Activated naive CD8-positive, alpha-beta T cell treated with anti-CD3 and anti-CD28 coated beads, Interleukin-2, amount 50 U/mL, for 24 hours (primary cell): ENCODE measurements around the gene PACRG.

ENCODE experiments used
- ATAC-seq: fragments of 150-1000 bp; cut with Tn5 transposase; one replicate; pipeline ENCODE4 v1.10.0; 2021
- DNase-seq: peaks from one replicate; pipeline ENCODE4 v3.0.0; 2021
- H3K27ac Mint-ChIP-seq: one replicate; pipeline ENCODE4 v1.8.0; 2021; ENCODE audit warnings: mild to moderate bottlenecking, mixed read lengths
- H3K27me3 Mint-ChIP-seq: one replicate; pipeline ENCODE4 v1.8.0; 2021; ENCODE audit warnings: mixed read lengths
- H3K36me3 Mint-ChIP-seq: one replicate; pipeline ENCODE4 v1.8.0; 2021; ENCODE audit warnings: low read depth, mixed read lengths
- H3K4me1 Mint-ChIP-seq: one replicate; pipeline ENCODE4 v1.8.0; 2021; ENCODE audit warnings: mixed read lengths
- H3K4me3 Mint-ChIP-seq: one replicate; pipeline ENCODE4 v1.8.0; 2021; ENCODE audit warnings: mild to moderate bottlenecking, moderate library complexity, mixed read lengths
- H3K9me3 Mint-ChIP-seq: one replicate; pipeline ENCODE4 v1.8.0; 2021; ENCODE audit warnings: mixed read lengths

PACRG gene

DNA sequence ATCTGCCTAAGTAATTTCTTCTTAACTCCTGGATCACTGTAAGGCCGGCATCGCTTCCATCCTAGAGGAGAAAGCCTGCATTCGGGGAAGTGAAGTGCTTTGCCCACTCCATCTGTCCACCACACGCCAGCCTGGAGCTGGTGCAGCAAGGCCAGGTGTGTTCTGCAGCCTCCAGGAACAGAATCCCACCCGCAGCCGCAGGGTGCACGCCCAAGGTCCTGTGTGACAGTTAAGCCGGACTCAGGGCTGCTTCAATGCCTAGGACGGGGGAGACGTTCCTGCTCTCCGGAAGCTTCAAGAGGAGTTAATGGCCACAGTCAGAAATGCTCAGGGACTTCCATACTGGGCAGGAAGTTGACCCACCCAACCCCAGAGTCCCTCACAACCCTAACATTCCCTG, 600.6 kb downstream of the PACRG start:
- Mint-ChIP-seq H3K4me3 (no peak overlapping the region), H3K36me3 (no peaks in the 10 kb centered on the region)
- DNase-seq, result no peak

DNA sequence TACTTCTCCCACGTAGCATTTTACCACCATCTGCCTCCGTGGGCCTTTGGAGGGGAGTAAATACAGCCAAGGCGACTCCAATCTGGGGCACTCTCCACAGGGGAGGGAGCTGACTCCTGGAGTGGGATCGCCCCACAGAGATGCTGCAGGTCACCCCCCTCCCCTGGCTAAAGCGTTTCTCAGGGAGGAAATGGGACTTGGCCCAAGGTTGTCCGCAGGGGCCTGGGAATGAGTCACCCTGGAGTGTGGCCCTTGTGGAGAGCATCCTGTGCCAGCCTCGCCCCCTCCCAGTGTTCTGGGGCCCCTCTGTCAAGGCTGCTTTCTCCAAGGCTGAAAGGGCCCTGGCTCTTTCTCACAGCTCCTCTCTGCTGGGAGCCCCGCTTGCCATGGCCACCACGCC, 602.2 kb downstream of the PACRG start:
- Mint-ChIP-seq H3K4me3 (no peak overlapping the region), H3K4me1 (no peaks in the 10 kb centered on the region), H3K27ac (no peak overlapping the region), H3K36me3 (no peaks in the 10 kb centered on the region), H3K27me3 (peaks cover 4% of the 10 kb centered on the region), H3K9me3 (no peaks in the 10 kb centered on the region)
- ATAC-seq (no peak), DNase-seq (no peak)

More for the DNA sequence above, 600.6 kb downstream of the PACRG start:
- Mint-ChIP-seq H3K27ac (no peak overlapping the region), H3K9me3 (no peaks in the 10 kb centered on the region), H3K27me3 (peaks cover 2% of the 10 kb centered on the region), H3K4me1 (no peaks in the 10 kb centered on the region)
- ATAC-seq, result no peak

DNA sequence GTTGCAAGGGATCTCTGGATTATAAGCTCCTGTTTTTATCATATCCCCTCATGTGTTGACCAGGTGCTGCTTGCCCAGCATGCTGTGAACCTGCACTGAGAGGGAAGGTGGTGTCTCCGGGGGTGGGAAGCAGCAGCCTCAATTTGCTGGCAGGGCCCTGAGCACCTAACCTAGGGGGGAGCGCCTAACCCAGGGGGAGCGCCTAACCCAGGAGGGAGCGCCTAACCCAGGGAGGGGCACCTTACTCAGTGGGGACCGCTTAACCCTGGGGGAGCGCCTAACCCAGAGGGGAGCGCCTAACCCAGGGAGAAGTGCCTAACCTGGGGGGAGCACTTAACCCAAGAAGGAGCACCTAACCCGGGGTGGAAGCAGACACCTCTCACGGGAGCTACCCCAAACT, 603.5 kb downstream of the PACRG start:
- ATAC-seq (no peak), DNase-seq (no peak)
- H3K27me3 Mint-ChIP-seq, result peaks cover 5% of the 10 kb centered on the region
- H3K4me1 Mint-ChIP-seq, result no peaks in the 10 kb centered on the region
- H3K9me3 Mint-ChIP-seq, result no peaks in the 10 kb centered on the region
- no peak overlapping the region for H3K27ac Mint-ChIP-seq
- H3K36me3 Mint-ChIP-seq, result no peaks in the 10 kb centered on the region
- no peak overlapping the region for H3K4me3 Mint-ChIP-seq

DNA sequence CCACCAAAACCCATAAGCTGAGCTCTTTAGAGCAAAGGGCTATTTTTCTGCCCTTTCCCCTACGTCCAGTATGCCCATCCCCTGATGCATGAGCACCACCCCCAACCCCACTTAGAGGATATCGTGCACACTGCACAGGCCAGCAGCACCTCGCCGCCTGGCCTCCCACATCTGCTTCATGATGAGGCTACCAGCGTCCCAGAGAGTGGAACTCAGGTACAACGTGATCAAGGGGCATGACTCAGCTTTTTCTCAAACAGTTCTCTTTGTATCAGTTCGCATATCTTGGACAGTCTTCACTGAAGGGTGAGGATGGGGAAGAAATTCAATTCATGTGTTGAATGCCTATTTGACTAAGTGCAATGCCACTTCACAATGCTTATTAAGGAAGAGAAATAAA, 604.8 kb downstream of the PACRG start:
- H3K36me3 Mint-ChIP-seq, result no peaks in the 10 kb centered on the region
- no peak for ATAC-seq
- H3K27ac Mint-ChIP-seq, result no peak overlapping the region
- no peak for DNase-seq
- H3K9me3 Mint-ChIP-seq, result no peaks in the 10 kb centered on the region
- no peak overlapping the region for H3K4me3 Mint-ChIP-seq
- peaks cover 8% of the 10 kb centered on the region for H3K27me3 Mint-ChIP-seq
- H3K4me1 Mint-ChIP-seq, result no peaks in the 10 kb centered on the region

DNA sequence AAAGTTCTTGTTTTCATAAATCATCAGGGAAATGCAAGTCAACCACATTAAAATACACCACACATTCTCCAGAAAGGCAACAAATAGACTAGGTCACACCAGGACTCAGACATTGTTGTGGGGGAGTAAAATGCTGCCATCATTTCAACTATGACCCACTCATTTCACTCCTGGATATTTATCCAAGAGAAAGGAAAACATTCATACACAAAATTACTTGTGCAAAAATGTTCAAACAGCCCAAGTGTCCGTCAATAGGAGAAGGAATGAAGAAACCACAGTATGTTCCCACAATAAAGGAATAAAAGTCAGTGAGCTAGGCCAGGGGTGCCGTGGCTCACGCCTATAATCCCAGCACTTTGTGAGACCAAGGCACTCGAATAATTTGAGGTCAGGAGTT, 605.3 kb downstream of the PACRG start:
- no peak overlapping the region for H3K4me3 Mint-ChIP-seq

DNA sequence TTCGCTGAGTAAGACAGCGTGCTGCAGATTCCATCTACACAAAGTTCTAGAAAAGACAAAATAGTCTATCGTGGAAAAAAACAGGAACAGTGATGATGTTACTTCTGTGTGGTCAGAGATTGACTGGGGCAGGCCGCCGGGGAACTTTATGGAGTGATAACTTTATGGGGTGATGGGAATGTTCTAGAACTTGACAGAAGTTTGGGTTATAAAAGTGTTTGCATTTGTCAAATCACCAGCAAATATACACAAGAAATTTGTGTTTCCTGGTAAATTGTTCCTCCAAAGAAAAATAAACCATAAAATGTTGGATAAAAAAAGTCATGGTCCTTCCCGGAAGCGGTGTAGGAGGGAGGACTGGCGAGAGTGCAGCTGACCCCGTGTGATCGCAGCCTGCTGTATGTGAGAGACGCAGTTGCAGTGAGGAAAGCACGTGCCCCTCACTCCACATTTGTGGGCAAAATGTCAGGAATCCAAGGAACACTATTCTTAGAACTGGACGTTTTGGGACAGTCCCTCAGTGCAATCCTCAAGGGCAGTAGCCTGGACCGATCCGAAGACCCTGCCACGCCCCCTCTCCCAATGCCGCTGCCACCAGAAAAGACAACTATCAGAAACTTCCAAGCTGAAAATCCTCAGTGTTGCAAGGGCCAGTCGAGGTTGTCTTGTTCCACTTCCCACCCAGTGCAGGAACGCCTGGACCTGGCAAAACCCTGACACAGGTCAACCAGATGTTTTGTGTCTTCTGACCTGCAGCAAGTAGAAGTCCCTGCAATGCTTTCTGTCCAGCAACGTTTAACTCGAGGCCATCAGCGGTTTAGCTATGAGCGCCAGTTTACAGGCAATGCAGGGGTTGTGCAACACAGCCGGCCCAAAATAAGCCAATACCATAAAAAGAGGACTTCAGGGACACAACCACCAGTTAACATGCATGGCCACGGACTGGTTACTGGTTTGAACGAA, 606.2 kb downstream of the PACRG start:
- H3K27me3 Mint-ChIP-seq, result peaks cover 8% of the 10 kb centered on the region
- H3K4me3 Mint-ChIP-seq, result no peak overlapping the region
- no peaks in the 10 kb centered on the region for H3K36me3 Mint-ChIP-seq
- H3K27ac Mint-ChIP-seq, result no peak overlapping the region
- no peaks in the 10 kb centered on the region for H3K9me3 Mint-ChIP-seq
- ATAC-seq, result no peak
- no peak for DNase-seq
- H3K4me1 Mint-ChIP-seq, result no peaks in the 10 kb centered on the region

More for the DNA sequence above, 605.3 kb downstream of the PACRG start:
- H3K36me3 Mint-ChIP-seq, result no peaks in the 10 kb centered on the region
- H3K27ac Mint-ChIP-seq, result no peak overlapping the region
- H3K4me1 Mint-ChIP-seq, result no peaks in the 10 kb centered on the region
- H3K9me3 Mint-ChIP-seq, result no peaks in the 10 kb centered on the region
- no peak for ATAC-seq
- H3K27me3 Mint-ChIP-seq, result peaks cover 8% of the 10 kb centered on the region
- DNase-seq, result no peak

DNA sequence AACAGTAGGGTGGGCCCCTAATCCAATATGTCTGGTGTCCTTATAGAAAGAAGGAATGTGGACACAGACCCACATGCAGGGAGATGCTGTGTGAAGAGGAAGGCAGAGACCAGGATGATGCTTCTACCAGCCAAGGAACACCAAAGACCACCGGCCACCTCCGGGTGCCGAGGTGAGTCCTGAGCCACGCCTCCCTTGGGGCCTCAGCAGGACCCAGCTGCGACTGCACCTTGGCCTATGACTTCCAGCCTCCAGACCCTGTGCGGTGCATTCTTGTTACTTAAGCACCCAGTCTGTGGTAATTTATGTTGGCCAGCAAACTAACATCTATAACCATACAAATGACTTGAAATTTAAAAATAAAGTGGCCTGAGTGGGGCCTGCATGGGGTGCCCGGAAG, 607.3 kb downstream of the PACRG start:
- Mint-ChIP-seq H3K27ac (no peak overlapping the region), H3K36me3 (no peaks in the 10 kb centered on the region), H3K27me3 (peaks cover 8% of the 10 kb centered on the region), H3K4me1 (no peaks in the 10 kb centered on the region), H3K9me3 (no peaks in the 10 kb centered on the region), H3K4me3 (no peak overlapping the region)
- ATAC-seq (no peak), DNase-seq (no peak)

DNA sequence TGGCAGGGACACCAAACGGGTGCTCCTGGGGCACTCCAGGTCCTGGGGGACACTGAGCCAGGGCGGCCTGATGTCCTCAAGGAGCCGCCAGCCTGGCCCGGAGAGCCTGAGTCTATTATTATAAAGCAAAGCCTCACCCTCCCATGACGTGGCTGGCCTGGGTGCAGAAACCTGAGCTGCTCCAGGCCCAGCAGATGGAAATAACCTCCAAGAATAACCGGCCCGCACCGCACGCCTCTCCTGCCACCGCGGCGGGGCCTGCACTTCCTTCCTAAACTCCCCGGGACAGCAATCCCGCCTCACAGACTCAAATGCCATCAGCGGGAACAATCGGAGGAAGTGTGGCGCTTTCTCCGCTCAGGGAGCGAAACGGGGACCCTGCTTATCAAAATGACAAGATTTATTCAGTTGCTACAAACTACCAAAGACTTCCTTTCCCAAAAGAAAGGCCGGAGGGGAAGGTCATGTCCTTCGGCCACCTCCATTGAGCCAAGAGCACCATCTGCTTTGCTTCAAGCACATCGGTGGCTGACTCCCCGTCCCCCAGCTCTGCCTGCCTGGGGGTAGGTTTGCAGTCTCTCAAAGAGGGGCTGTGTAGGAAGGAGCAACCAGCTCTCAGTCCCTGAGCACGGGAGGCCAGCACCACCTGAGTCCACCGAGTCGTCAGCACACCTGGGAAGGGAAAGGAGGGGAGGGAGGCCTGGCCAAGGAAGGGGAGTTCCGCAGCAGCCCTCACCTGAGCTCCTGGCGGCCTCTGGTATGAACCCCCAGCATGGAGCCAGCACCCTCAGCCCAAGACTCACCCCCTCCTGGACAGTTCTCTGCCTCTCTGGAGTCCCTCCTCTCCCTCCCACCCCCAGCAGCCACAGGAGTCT, 608.1 kb downstream of the PACRG start:
- ATAC-seq, result no peak
- Mint-ChIP-seq H3K4me1 (no peaks in the 10 kb centered on the region), H3K27ac (no peak overlapping the region)

DNA sequence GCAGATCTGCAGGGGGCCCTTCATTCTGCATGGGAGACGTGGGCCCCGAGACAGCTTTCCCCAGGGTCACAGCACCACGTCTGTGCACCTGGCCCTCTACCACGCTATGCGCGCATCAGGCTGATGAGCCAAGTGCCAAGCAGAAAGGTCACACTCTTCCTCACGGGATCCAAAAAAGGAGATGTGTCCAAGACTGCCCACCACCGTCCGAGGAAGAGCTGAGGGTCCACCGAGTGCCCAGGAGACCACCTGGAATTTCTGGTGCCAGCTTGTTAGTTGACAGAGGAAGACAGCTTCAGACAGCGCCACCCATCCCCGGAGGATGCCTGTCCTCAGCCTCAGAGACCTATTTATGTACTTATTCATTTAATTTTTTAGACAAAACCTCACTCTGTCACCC, 609.2 kb downstream of the PACRG start:
- ATAC-seq (no peak), DNase-seq (no peak)
- Mint-ChIP-seq H3K4me1 (no peaks in the 10 kb centered on the region), H3K36me3 (no peaks in the 10 kb centered on the region), H3K4me3 (no peak overlapping the region), H3K27ac (no peak overlapping the region), H3K27me3 (peaks cover 8% of the 10 kb centered on the region), H3K9me3 (no peaks in the 10 kb centered on the region)

More for the DNA sequence above, 608.1 kb downstream of the PACRG start:
- H3K27me3 Mint-ChIP-seq, result peaks cover 8% of the 10 kb centered on the region
- no peak overlapping the region for H3K4me3 Mint-ChIP-seq
- no peak for DNase-seq
- no peaks in the 10 kb centered on the region for H3K36me3 Mint-ChIP-seq
- no peaks in the 10 kb centered on the region for H3K9me3 Mint-ChIP-seq

DNA sequence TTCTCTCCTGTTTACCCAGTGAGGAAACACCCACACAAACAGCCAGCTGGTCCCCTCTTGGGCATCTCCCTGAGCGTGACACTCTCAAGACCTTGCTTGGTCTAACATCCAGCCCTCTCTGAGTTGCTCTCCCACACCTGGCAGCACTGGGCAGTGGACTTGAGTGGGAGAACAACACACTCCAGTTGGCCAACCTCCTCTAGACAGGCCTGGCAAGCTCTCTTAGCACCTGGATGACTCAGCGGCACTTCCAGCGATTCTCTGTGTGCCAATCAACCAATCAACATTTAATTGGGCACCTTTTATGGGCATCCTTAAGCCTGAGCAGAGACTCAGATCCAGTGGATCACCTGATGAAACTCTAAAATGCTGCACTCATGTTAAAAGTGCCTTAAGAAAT, 610.2 kb downstream of the PACRG start:
- DNase-seq, result no peak
- ATAC-seq, result no peak
- no peak overlapping the region for H3K27ac Mint-ChIP-seq
- H3K27me3 Mint-ChIP-seq, result peaks cover 8% of the 10 kb centered on the region
- H3K36me3 Mint-ChIP-seq, result no peaks in the 10 kb centered on the region
- H3K4me1 Mint-ChIP-seq, result no peaks in the 10 kb centered on the region
- no peak overlapping the region for H3K4me3 Mint-ChIP-seq
- H3K9me3 Mint-ChIP-seq, result no peaks in the 10 kb centered on the region

DNA sequence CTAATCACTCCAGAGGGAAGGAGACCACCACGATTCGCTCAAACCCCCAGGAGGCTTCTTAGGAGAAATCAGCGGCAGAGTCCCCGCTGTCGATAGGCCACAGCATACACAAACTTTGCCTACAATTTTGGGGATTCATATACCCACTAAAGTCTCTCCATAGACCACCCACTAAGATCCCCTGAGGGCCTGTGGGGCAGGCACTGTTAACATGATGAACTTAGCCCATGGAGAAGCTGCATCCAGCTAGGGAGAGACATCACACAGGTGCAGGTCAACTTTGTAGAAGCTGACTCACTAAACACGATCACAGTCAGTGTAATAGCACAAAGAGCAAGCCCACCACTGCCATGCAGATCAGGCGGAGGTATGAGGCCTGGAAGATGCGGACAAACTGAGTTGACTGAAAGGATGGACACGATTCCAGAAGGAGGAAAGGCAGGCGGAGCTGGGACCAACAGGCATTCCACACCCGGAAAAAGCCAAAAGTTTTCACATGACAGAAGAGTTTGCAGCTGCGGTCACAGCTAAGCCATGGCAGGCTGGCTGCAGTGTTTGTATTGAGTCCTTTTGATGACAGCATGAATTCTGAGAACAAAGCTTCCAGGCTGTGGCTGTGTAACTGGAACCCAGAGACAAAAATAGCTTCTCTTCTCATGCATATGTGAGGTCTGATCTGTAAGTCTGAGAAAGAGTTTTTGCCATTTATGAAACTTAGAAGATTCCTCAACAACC, 611.1 kb downstream of the PACRG start:
- H3K27me3 Mint-ChIP-seq, result peaks cover 8% of the 10 kb centered on the region
- H3K27ac Mint-ChIP-seq, result no peak overlapping the region
- no peaks in the 10 kb centered on the region for H3K9me3 Mint-ChIP-seq
- ATAC-seq, result no peak
- H3K36me3 Mint-ChIP-seq, result no peaks in the 10 kb centered on the region
- no peaks in the 10 kb centered on the region for H3K4me1 Mint-ChIP-seq
- H3K4me3 Mint-ChIP-seq, result no peak overlapping the region
- no peak for DNase-seq

DNA sequence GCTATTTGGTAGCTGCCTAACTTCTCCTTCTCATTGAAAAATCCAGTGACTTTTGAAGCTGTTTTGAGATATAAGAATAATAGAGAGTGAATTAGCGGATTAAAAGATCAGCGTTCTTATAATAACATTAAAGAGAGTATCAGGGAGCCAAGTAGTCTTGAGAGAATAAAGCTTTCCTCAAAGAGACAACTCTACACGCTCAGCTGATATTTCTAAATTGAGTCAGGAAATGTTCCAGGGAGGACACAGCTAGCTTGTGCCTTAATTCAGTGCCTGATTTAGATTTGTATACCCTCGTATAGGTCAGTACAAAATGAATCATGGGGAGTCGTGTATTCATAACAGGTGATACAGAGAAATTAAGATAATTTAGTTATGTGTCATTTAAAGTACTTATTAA, 611.7 kb downstream of the PACRG start:
- Mint-ChIP-seq H3K9me3 (no peaks in the 10 kb centered on the region), H3K36me3 (no peaks in the 10 kb centered on the region), H3K4me3 (no peak overlapping the region), H3K4me1 (no peaks in the 10 kb centered on the region), H3K27ac (no peak overlapping the region), H3K27me3 (peaks cover 8% of the 10 kb centered on the region)
- no peak for ATAC-seq
- no peak for DNase-seq

DNA sequence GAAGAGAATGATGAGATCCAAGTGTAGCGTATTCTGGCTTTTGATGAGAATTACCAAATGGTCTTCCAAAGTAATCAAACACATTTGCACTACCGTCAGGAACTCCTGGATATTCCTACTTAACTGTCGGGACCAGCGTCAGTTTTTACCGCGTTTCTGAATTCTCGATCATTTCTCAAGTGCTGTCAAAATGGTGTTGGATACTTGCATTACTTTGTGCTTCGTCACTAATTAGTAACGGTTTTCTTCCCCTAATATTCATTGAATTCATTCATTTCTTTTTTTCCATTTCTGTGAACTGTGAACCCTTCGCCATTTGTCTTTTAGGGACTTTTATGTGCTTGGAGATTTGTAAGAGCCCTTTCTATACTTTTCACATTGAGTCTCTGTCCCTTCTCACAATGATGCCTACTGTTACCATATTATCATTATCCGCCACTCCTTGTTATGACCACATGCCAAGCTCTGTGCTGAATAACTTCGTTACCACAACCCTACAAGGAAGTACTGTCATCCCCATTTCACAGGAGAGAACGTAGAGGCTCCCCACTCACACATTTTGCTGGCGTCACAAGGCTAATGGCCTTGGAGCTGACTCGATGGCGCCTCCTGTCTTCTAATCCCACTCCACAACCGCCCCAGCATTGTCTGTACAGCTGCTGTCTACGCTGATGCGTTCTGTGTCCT, 612.6 kb downstream of the PACRG start:
- no peaks in the 10 kb centered on the region for H3K4me1 Mint-ChIP-seq
- ATAC-seq (no peak), DNase-seq (no peak)
- H3K27me3 Mint-ChIP-seq, result peaks cover 6% of the 10 kb centered on the region
- H3K4me3 Mint-ChIP-seq, result no peak overlapping the region
- H3K9me3 Mint-ChIP-seq, result no peaks in the 10 kb centered on the region
- no peaks in the 10 kb centered on the region for H3K36me3 Mint-ChIP-seq
- no peak overlapping the region for H3K27ac Mint-ChIP-seq
